Hematopoietic multipotent progenitor cell (in vitro differentiated cells): ENCODE measurements around the gene SKA3. TPM values are rescaled to one million over a fixed set of nuclear protein-coding genes. Genes with fewer than 3 reads are reported as not detected.

Experiments
- DNase-seq, 3 donors: peaks; one replicate each; pipeline ENCODE4 v3.0.0-alpha.2; 2011 to 2015; ENCODE audit warnings: low read depth in 2 of 3, low spot score in 2 of 3
- small RNA-seq: library from RNA; depleted of rRNA; stranded (forward); fragments of <200 nt; gene quantifications from one replicate; pipeline ENCODE3, GENCODE V24; 2012
- total RNA-seq: library from RNA; depleted of rRNA; stranded (reverse); fragments of >200 nt; gene quantifications from one replicate; pipeline ENCODE4 v1.2.3, GENCODE V29; 2012

SKA3 gene
- total RNA-seq, 1 donor, result 4.8 TPM

GRCh38 chr13:21117104-21117809 lies 59.1 kb downstream of the SKA3 start:
- no peak for DNase-seq

GRCh38 chr13:21116141-21116540 lies 60.2 kb downstream of the SKA3 start:
- no peak for DNase-seq

GRCh38 chr13:21115231-21115630 lies 61.1 kb downstream of the SKA3 start:
- no peak for DNase-seq

GRCh38 chr13:21111546-21111945 lies 64.8 kb downstream of the SKA3 start:
- no peak for DNase-seq

GRCh38 chr13:21109168-21109567 lies 67.2 kb downstream of the SKA3 start:
- DNase-seq, result no peak

GRCh38 chr13:21106089-21106488 lies 70.3 kb downstream of the SKA3 start:
- DNase-seq, result no peak

GRCh38 chr13:21104199-21105019 lies 71.9 kb downstream of the SKA3 start:
- no peak for DNase-seq

Small RNAs within 50 kb of the gene (small RNA-seq; reads per million reads assigned to genes)
- gene AL158032.1, result not detected
- not detected for gene RF00086
- gene RF02116, result not detected

Other genes starting within 250 kb of the SKA3 start
- 22.1 TPM for gene LATS2, start 115.0 kb downstream of the SKA3 start, total RNA-seq
- gene SAP18, start 36.4 kb downstream of the SKA3 start, total RNA-seq, result 19.9 TPM
- gene MRPL57, start 106 bp upstream of the SKA3 start, total RNA-seq, result 29.4 TPM